Activated naive CD4-positive, alpha-beta T cell treated with anti-CD3 and anti-CD28 coated beads, Interleukin-2, amount 10 ng/mL, durations not matched to agents 7 days and 5 days (primary cell): ENCODE data around the gene MOK.

ENCODE experiments used
- CTCF ChIA-PET: fragments of 350-600 bp; sonication (Branson Sonifier 250); formaldehyde crosslinking; loops from one replicate; lab custom pipeline; 2021; ENCODE audit warnings: antibody characterized with exemption; lab: Charles Lee
- DNase-seq: peaks from one replicate; pipeline ENCODE4 v3.0.0-alpha.2; 2020
- H3K27ac Mint-ChIP-seq: one replicate; pipeline ENCODE4 v1.8.0; 2021; ENCODE audit warnings: mild to moderate bottlenecking, moderate library complexity, mixed read lengths
- H3K27me3 Mint-ChIP-seq: one replicate; pipeline ENCODE4 v1.8.0; 2021; ENCODE audit warnings: mild to moderate bottlenecking, mixed read lengths
- H3K36me3 Mint-ChIP-seq: one replicate; pipeline ENCODE4 v1.8.0; 2021; ENCODE audit warnings: mixed read lengths
- H3K4me1 Mint-ChIP-seq: one replicate; pipeline ENCODE4 v1.8.0; 2021; ENCODE audit warnings: mixed read lengths
- H3K4me3 Mint-ChIP-seq: one replicate; pipeline ENCODE4 v1.8.0; 2021; ENCODE audit warnings: mild to moderate bottlenecking, moderate library complexity, mixed read lengths
- H3K9me3 Mint-ChIP-seq: one replicate; pipeline ENCODE4 v1.8.0; 2021; ENCODE audit warnings: mixed read lengths

MOK gene

DNA sequence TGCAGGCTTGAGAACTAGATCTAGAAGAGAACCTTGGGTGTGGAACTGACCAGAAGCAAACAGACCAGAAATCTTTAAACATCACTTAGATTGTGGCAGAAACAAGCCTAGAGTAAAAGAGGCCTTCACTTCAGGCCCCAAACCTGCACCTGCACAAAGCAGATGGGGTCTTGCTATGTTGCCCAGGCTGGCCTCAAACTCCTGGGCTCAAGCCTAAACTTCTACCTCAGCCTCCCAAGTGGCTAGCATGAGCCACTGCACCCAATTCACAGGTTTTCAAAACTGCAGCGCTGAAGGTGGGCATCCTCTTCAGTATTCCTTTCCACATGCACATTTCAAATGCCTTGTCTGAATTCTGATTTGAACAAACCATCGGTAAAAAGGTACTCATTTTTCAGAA is 19.9 kb downstream of the MOK start:
- H3K27ac Mint-ChIP-seq = no peak overlapping the region
- no peaks in the 10 kb centered on the region for H3K4me1 Mint-ChIP-seq
- H3K4me3 Mint-ChIP-seq = no peak overlapping the region
- no peak for DNase-seq
- H3K36me3 Mint-ChIP-seq = no peaks in the 10 kb centered on the region
- peaks cover 2% of the 10 kb centered on the region for H3K9me3 Mint-ChIP-seq
- H3K27me3 Mint-ChIP-seq = no peaks in the 10 kb centered on the region
- CTCF ChIA-PET = no interaction called here

DNA sequence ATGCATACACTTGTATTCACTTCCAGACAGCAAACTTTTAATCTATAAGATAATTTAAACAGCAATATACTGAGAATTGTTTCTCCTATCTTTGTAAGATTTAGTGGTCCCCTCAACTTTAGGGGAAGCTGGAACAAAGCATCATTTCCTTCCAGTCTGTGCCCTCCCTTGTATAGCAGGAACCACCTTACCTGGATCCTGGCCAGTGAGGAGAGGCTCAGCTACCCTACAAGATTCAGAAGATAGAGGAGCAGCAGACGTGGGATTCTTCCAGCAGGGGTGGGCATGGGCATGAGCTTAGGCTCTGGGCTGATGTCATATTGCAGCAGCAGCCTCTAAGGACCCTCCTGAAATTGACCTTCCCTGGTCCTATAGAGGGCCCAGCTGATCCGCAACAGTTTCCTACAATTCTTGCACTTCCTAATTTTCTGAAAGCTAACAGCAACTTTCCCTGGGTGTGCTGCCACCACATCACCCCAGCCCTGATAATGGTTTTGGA is 21.3 kb downstream of the MOK start:
- no peaks in the 10 kb centered on the region for H3K4me1 Mint-ChIP-seq
- CTCF ChIA-PET = no interaction called here
- no peak for DNase-seq

DNA sequence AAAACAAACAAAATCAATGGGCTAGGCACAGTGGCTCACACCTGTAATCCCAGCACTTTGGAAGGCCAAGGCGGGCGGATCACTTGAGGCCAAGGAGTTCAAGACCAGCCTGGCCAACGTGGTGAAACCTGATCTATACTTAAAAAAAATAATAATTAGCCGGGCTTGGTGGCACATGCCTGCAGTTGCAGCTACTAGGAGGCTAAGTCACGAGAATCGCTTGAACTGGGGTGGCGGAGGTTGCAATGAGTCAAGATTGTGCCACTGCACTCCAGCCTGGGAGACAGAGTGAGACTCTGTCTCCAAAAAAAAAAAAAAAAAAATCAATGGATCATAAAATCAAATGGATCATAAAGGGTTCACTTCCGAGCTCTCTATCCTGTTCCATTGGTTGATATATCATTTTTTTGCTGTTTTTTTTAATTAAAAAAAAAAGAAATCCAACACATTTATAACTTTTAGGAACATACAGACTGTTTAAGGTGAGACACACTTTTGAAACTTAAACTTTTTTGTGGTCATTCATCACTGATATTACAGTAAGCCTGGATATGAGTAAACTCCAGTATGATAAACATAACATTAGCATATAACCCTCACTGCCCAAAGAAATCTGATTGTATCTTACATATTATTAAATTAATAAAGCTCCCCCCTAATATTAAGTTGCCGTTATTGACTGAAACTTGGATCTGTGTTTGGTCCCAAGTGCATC is 22.1 kb downstream of the MOK start:
- H3K27ac Mint-ChIP-seq = no peak overlapping the region
- CTCF ChIA-PET = no interaction called here
- no peaks in the 10 kb centered on the region for H3K27me3 Mint-ChIP-seq
- H3K4me1 Mint-ChIP-seq = no peaks in the 10 kb centered on the region
- no peak overlapping the region for H3K4me3 Mint-ChIP-seq
- H3K9me3 Mint-ChIP-seq = no peaks in the 10 kb centered on the region
- H3K36me3 Mint-ChIP-seq = no peaks in the 10 kb centered on the region
- no peak for DNase-seq

More for the DNA sequence above, 21.3 kb downstream of the MOK start:
- peaks cover 2% of the 10 kb centered on the region for H3K9me3 Mint-ChIP-seq
- no peaks in the 10 kb centered on the region for H3K36me3 Mint-ChIP-seq
- no peak overlapping the region for H3K4me3 Mint-ChIP-seq
- H3K27me3 Mint-ChIP-seq = no peaks in the 10 kb centered on the region
- H3K27ac Mint-ChIP-seq = no peak overlapping the region

DNA sequence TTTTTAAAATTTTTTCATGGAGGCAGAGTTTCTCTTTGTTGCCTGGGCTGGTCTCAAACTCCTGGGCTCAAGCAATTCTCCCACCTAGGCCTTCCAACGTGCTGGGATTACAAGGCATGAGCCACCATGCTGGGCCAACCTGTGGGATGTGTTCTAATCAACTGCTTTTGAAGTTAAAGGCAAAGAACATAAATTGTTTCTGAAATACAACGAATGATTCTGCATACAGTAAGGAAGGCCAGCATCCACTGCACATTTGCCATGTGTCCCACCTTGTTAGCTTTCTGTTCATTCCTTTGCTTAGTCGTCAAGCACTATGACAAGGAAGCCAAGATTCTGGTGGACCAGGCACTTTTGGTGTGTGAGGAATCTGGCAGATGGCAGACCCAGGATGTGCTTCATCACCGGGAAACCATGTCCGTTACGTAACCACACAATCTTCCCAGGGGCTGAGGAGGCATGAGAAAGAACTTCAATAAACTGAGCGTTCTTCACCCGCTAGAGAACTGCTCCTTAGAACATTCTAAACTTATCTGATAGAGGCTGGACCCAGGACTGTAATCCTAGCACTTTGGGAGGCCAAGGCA is 24.5 kb downstream of the MOK start:
- no peaks in the 10 kb centered on the region for H3K4me1 Mint-ChIP-seq
- H3K27ac Mint-ChIP-seq = no peak overlapping the region
- no peaks in the 10 kb centered on the region for H3K36me3 Mint-ChIP-seq
- no peaks in the 10 kb centered on the region for H3K27me3 Mint-ChIP-seq
- CTCF ChIA-PET = no interaction called here
- no peaks in the 10 kb centered on the region for H3K9me3 Mint-ChIP-seq
- DNase-seq = no peak
- no peak overlapping the region for H3K4me3 Mint-ChIP-seq

DNA sequence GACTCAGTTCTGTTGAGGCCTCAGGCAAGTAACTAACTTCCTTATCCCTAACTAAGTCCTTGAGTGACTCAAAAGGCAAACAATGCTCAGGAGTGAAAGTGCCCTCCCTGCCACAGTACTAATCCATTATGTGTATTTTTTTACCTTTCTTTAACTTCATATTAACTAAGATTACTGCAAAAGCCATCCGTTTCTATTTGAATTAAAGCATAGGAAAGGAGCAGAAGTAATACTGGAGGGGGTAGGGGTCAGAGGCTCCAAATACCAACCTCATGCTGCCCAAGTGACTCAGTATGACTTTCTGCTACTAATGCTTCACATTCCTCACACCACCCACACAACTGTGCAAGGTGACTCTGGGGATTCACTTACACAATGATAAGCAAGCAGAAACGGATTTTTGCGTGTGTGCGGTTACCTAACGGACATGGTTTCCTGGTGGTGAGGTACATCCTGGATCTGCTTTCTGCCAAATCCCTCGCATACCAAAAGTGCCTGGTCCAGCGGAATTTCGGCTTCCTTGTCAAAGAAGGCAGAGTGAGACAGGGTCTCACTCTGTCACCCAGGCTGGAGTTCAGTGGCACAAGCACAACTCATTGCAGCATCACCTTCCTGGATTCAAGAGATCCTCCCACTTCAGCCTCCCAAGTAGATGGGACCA is 25.1 kb downstream of the MOK start:
- no peaks in the 10 kb centered on the region for H3K36me3 Mint-ChIP-seq
- CTCF ChIA-PET = no interaction called here
- H3K27me3 Mint-ChIP-seq = no peaks in the 10 kb centered on the region
- H3K4me1 Mint-ChIP-seq = no peaks in the 10 kb centered on the region
- H3K4me3 Mint-ChIP-seq = no peak overlapping the region
- H3K27ac Mint-ChIP-seq = no peak overlapping the region
- no peak for DNase-seq
- H3K9me3 Mint-ChIP-seq = no peaks in the 10 kb centered on the region

DNA sequence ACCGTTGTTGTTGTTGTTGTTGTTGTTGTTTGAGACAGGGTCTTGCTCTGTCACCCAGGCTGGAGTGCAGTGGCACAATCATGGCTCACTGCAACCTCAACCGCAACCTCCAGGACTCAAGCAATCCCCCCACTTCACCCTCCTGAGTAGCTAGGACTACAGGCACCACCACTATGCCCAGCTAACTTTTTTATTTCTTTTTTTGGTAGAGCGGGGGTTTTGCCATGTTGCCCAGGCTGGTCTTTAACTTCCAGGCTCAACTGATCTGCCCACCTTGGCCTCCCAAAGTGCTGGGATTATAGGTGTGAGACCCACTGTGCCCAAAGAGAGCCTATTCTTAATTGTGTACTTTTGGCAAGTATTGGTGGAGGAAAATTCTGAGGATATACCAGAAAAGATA is 25.7 kb downstream of the MOK start:
- no peak for DNase-seq
- no peaks in the 10 kb centered on the region for H3K36me3 Mint-ChIP-seq

DNA sequence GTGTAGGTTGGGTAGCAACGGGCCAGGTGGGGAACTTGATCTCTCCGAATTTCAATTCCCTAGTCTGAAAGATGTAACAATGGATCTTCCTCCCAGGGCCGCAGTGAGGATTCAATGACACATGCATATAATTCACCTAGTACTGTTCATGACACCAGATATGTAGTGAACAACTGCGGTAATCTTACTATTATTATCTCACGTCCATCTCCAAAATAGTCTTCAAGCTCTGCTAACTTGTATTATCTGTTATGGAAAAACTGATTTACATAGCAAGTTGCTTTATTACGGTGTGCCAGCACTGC is 26.4 kb downstream of the MOK start:
- no peaks in the 10 kb centered on the region for H3K9me3 Mint-ChIP-seq

More for the DNA sequence above, 25.7 kb downstream of the MOK start:
- H3K9me3 Mint-ChIP-seq = no peaks in the 10 kb centered on the region
- no peaks in the 10 kb centered on the region for H3K27me3 Mint-ChIP-seq
- no peak overlapping the region for H3K27ac Mint-ChIP-seq
- no peaks in the 10 kb centered on the region for H3K4me1 Mint-ChIP-seq
- CTCF ChIA-PET = no interaction called here
- no peak overlapping the region for H3K4me3 Mint-ChIP-seq

DNA sequence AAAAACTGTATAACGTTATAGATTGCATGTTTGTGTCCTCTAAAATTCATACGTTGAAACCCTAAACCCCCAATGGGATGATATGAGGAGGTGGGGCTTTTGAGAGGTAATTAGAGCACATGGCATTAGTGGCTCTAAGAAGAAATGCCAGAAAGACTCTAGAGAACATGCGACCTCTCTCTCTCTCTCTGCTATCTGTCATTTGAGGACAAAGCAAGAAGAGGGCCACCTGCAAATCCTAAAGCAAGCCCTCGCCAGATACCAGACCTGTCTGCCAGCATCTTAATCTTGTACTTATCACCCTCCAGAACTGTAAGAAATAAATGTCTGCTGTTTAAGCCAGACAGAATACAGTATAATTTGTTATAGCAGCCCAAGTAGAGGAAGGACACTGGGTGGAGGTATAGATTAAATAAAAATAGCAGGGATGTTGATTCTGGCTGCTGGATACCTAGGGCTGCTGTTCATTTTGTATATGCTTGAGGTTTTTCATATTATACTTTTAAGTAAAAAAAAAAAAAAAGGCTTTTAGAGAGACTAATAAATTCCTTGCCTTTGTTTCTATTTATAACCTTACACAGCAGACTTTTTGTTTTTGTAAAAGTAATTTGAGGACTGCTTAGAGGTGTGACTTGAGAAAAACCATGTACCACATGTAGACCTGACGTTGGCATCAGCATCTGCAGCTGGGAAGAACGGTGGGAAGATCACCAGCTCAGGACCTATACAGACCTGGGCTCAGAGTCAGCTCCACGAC is 26.9 kb downstream of the MOK start:
- no peaks in the 10 kb centered on the region for H3K27me3 Mint-ChIP-seq
- DNase-seq = no peak
- CTCF ChIA-PET = no interaction called here
- no peak overlapping the region for H3K27ac Mint-ChIP-seq
- no peaks in the 10 kb centered on the region for H3K4me1 Mint-ChIP-seq
- H3K4me3 Mint-ChIP-seq = no peak overlapping the region
- H3K36me3 Mint-ChIP-seq = no peaks in the 10 kb centered on the region
- no peaks in the 10 kb centered on the region for H3K9me3 Mint-ChIP-seq

More for the DNA sequence above, 26.4 kb downstream of the MOK start:
- Mint-ChIP-seq H3K4me3 (no peak overlapping the region), H3K27ac (no peak overlapping the region), H3K36me3 (no peaks in the 10 kb centered on the region), H3K4me1 (no peaks in the 10 kb centered on the region), H3K27me3 (no peaks in the 10 kb centered on the region)
- no peak for DNase-seq
- CTCF ChIA-PET = no interaction called here

DNA sequence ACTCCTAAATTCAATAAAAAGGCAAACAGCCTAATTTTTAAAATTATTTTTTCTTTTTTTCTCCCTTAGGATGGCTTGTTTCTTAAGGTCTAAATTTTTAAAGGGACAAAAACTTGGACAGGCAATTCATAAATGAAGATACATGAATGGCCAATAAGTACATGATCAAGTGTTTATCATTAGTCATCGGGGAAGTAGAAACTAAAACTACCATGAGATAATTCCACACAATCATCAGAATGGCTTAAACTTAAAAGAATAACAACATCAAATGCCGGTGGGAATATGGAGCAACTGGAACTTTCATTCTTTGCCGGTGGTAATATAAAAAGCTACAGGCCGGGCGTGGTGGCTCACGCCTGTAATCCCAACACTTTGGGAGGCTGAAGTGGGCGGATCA is 29.1 kb downstream of the MOK start:
- Mint-ChIP-seq H3K9me3 (no peaks in the 10 kb centered on the region), H3K27ac (no peak overlapping the region), H3K4me3 (no peak overlapping the region), H3K27me3 (no peaks in the 10 kb centered on the region), H3K4me1 (no peaks in the 10 kb centered on the region), H3K36me3 (no peaks in the 10 kb centered on the region)
- CTCF ChIA-PET = no interaction called here
- DNase-seq = no peak

DNA sequence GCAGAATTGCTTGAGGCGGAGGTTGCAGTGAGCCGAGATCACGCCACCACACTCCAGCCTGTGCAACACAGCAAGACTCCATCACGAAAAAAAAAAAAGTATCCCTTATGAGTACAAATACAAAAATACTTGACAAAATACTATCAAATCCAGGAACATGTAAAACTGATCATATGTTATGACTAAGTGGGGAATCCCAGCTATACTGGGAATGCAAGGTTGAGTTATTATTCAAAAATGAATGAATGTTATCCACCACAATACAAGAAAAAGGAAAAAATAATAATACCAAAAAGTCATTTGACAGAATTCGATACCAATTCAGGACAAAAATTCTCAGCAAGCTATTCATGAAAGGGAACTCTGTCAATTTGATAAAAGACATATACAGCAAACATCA is 32.6 kb downstream of the MOK start:
- H3K27me3 Mint-ChIP-seq = no peaks in the 10 kb centered on the region
- DNase-seq = no peak

DNA sequence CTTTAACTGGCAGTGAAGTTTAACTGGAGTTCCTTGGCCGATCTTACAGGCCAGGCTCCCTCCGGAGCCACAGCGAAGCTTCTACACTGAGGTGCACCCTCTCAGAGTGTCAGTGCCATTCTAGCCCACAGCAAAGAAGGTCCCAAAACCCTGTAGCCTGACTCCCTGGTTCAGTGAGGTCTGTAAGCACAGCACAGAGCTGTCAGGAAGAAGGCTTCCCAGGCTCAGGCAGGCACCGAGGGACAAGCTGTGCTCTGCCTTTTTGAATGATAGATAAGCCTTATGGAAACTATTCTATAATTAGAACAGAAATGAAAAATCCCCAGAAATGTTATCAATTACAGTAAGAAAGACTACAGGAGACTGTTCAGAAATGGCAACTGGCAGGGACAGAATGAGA is 40.2 kb downstream of the MOK start:
- Mint-ChIP-seq H3K9me3 (no peaks in the 10 kb centered on the region), H3K4me1 (no peaks in the 10 kb centered on the region), H3K27me3 (no peaks in the 10 kb centered on the region), H3K36me3 (no peaks in the 10 kb centered on the region), H3K27ac (no peak overlapping the region), H3K4me3 (no peak overlapping the region)
- no peak for DNase-seq
- CTCF ChIA-PET = no interaction called here

More for the DNA sequence above, 32.6 kb downstream of the MOK start:
- no peaks in the 10 kb centered on the region for H3K9me3 Mint-ChIP-seq
- H3K27ac Mint-ChIP-seq = no peak overlapping the region
- no peak overlapping the region for H3K4me3 Mint-ChIP-seq
- no peaks in the 10 kb centered on the region for H3K36me3 Mint-ChIP-seq
- H3K4me1 Mint-ChIP-seq = no peaks in the 10 kb centered on the region
- CTCF ChIA-PET = no interaction called here

DNA sequence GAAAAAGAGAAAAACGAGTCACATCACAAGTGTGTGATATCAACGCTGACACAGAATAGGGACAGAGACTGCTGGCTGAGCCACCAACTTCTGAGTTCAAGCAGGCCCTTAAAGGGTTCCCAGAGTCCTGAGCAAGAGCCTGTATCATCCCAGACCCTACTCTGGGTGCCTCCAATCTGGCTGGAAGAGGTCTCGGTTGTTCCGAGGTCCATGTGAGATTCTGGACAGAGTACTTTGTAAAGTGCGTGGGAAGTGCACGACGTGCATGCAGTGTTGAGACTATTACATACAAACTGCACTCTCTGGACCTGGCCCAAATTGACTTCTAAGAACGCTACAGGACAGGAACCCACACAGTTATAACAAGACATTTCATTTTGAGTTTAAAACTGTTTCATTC is 40.6 kb downstream of the MOK start:
- H3K9me3 Mint-ChIP-seq = no peaks in the 10 kb centered on the region
- no peak for DNase-seq
- no peak overlapping the region for H3K4me3 Mint-ChIP-seq
- no peaks in the 10 kb centered on the region for H3K4me1 Mint-ChIP-seq
- no peaks in the 10 kb centered on the region for H3K36me3 Mint-ChIP-seq
- no peaks in the 10 kb centered on the region for H3K27me3 Mint-ChIP-seq
- H3K27ac Mint-ChIP-seq = no peak overlapping the region
- CTCF ChIA-PET = interaction anchor here (0.6 kb wide), 1 partner anchor 26 kb away, joined by 3 read pairs; no protein-coding TSS in a partner anchor

DNA sequence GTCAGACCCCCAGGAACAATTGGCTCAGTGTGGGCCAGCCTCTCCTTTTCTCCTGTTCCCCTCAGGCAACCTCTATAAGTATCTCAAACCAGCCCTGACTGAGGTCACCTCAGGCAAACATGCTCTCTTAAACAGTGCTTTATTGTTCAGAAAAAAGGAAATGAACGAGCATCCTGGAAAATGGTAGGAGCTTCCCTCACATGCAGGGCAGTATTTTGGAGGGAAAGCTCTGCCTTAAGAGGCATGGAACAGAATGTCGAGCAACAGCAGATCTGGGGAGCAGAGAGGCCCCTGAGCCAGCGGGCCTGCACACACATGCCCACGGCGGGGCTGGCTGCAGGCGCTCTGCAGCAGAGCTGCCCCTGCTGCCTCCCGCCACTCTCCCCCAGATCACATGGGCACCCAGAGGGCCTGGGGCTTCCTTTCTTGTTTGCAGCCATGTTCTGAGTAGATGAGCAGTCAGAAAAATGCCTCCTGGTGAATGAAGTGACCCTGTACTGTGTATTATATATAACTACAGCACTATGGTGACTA is 42.0 kb downstream of the MOK start:
- CTCF ChIA-PET = no interaction called here
- no peak overlapping the region for H3K4me3 Mint-ChIP-seq
- no peak for DNase-seq
- H3K9me3 Mint-ChIP-seq = no peaks in the 10 kb centered on the region
- no peaks in the 10 kb centered on the region for H3K36me3 Mint-ChIP-seq
- no peak overlapping the region for H3K27ac Mint-ChIP-seq
- H3K4me1 Mint-ChIP-seq = no peaks in the 10 kb centered on the region
- no peaks in the 10 kb centered on the region for H3K27me3 Mint-ChIP-seq

DNA sequence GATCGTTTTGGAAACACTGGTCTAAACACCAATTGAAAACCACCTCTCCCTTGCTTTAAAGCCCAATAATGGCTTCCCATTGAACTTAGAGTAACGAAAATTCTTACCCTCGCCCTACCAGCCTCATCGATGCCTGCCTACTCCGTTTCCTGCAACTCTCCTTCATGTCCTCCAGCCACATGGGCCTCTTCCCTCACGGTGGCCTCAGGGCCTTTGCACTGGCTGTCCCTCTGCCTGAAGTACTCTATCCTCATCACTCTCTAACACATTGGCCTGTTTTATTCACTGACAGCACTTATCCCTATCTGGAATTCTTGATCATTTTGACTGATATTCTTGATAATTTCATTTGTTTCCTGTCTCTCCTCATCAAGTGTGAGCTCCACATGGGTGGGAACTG is 46.8 kb downstream of the MOK start:
- no peaks in the 10 kb centered on the region for H3K27me3 Mint-ChIP-seq
- H3K36me3 Mint-ChIP-seq = no peaks in the 10 kb centered on the region
- no peaks in the 10 kb centered on the region for H3K9me3 Mint-ChIP-seq
- CTCF ChIA-PET = no interaction called here
- no peak overlapping the region for H3K4me3 Mint-ChIP-seq
- DNase-seq = no peak
- H3K27ac Mint-ChIP-seq = no peak overlapping the region
- H3K4me1 Mint-ChIP-seq = no peaks in the 10 kb centered on the region
